Trophoblast cell (in vitro differentiated cells and primary cell): Measurements from ENCODE around the gene LECT2.
A peak's percentile ranks its signal among the peaks of the same experiment; 100 is the strongest.

Experiments used
- DNase-seq, 2 donors: peaks; one replicate each; pipeline ENCODE4 v3.0.0-alpha.2; 2016
- H2AFZ ChIP-seq: 2 replicates; pipeline ENCODE4 v1.6.1; 2013; ENCODE audit warnings: low read length, moderate library complexity, mild to moderate bottlenecking; ENCODE audit not compliant: insufficient read depth, poor library complexity
- H2AK5ac ChIP-seq: 2 replicates; pipeline ENCODE4 v1.6.1; 2013; ENCODE audit warnings: mild to moderate bottlenecking, low read length
- H2BK120ac ChIP-seq: 2 replicates; pipeline ENCODE4 v1.6.1; 2013; ENCODE audit warnings: low read length, mild to moderate bottlenecking, moderate library complexity; ENCODE audit not compliant: insufficient read depth, poor library complexity
- H2BK12ac ChIP-seq: 2 replicates; pipeline ENCODE4 v1.6.1; 2013; ENCODE audit warnings: mild to moderate bottlenecking, low read length, moderate library complexity
- H2BK5ac ChIP-seq: 2 replicates; pipeline ENCODE4 v1.6.1; 2013; ENCODE audit warnings: low read length, low read depth, moderate library complexity, mild to moderate bottlenecking; ENCODE audit not compliant: poor library complexity
- H3K14ac ChIP-seq: 2 replicates; pipeline ENCODE4 v1.6.1; 2013; ENCODE audit warnings: mild to moderate bottlenecking, low read length
- H3K18ac ChIP-seq: 2 replicates; pipeline ENCODE4 v1.6.1; 2013; ENCODE audit warnings: mild to moderate bottlenecking, low read length
- H3K23ac ChIP-seq: 2 replicates; pipeline ENCODE4 v1.6.1; 2013; ENCODE audit warnings: low read length
- H3K27ac ChIP-seq: 2 replicates; pipeline ENCODE4 v1.5.1; 2013; ENCODE audit warnings: low read depth, mild to moderate bottlenecking, inconsistent platforms, low read length, moderate library complexity
- H3K27me3 ChIP-seq: 2 replicates; pipeline ENCODE4 v1.6.1; 2013; ENCODE audit warnings: inconsistent platforms, mild to moderate bottlenecking, low read length, moderate library complexity; ENCODE audit not compliant: insufficient read depth
- H3K36me3 ChIP-seq, 2 experiments: 1 replicate in 1 of 2; 2 replicates in 1 of 2; pipeline ENCODE4 v1.6.1; 2013; ENCODE audit warnings: low read length in 2 of 2, mild to moderate bottlenecking in 2 of 2, moderate library complexity in 1 of 2; ENCODE audit not compliant: insufficient read depth in 2 of 2, control insufficient read depth in 1 of 2
- H3K4ac ChIP-seq: 2 replicates; pipeline ENCODE4 v1.6.1; 2013; ENCODE audit warnings: low read depth, mild to moderate bottlenecking, low read length, moderate library complexity
- H3K4me1 ChIP-seq, 2 experiments: 1 replicate in 1 of 2; 2 replicates in 1 of 2; pipeline ENCODE4 v1.6.1; 2013; ENCODE audit warnings: low read length in 2 of 2, mild to moderate bottlenecking in 2 of 2, moderate library complexity in 1 of 2; ENCODE audit not compliant: insufficient read depth in 2 of 2, control insufficient read depth in 1 of 2
- H3K4me2 ChIP-seq: 2 replicates; pipeline ENCODE4 v1.6.1; 2013; ENCODE audit warnings: inconsistent platforms, mild to moderate bottlenecking, low read length, moderate library complexity
- H3K4me3 ChIP-seq: 2 replicates; pipeline ENCODE4 v1.5.1; 2013; ENCODE audit warnings: mild to moderate bottlenecking, low read depth, low read length, inconsistent platforms
- H3K79me1 ChIP-seq: one replicate; pipeline ENCODE4 v1.6.1; 2013; ENCODE audit warnings: low read length
- H3K79me2 ChIP-seq: 2 replicates; pipeline ENCODE4 v1.6.1; 2013; ENCODE audit warnings: low read length, mild to moderate bottlenecking; ENCODE audit not compliant: control insufficient read depth, insufficient read depth, poor library complexity
- H3K9ac ChIP-seq: 2 replicates; pipeline ENCODE4 v1.6.1; 2013; ENCODE audit warnings: mild to moderate bottlenecking, low read length
- H3K9me3 ChIP-seq: 2 replicates; pipeline ENCODE4 v1.6.1; 2013; ENCODE audit warnings: low read depth, mild to moderate bottlenecking, control low read depth, inconsistent platforms, low read length; ENCODE audit not compliant: insufficient read depth
- H4K12ac ChIP-seq: 2 replicates; pipeline ENCODE4 v1.6.1; 2013; ENCODE audit warnings: low read depth, mild to moderate bottlenecking, low read length, moderate library complexity
- H4K8ac ChIP-seq: 2 replicates; pipeline ENCODE4 v1.6.1; 2013; ENCODE audit warnings: low read depth, mild to moderate bottlenecking, low read length, moderate library complexity
- H4K91ac ChIP-seq: one replicate; pipeline ENCODE4 v1.6.1; 2013; ENCODE audit warnings: low read depth, mild to moderate bottlenecking, low read length, moderate library complexity
- WGBS: extraction: QIAGEN DNeasy Blood & Tissue Kit; methylation state at CpG from one replicate; pipeline ENCODE4 v1.1.7; 2013; ENCODE audit warnings: missing lambda C conversion rate; ENCODE audit not compliant: insufficient read length, insufficient coverage; ENCODE audit errors: extremely low coverage; 5-methylcytosine and 5-hydroxymethylcytosine counted together

The LECT2 gene

GRCh38 chr5:135979510-135979909, 24.7 kb upstream of the LECT2 start:
- Histone ChIP-seq H2BK5ac (no peak overlapping the region), H3K27me3 (no peaks in the 10 kb centered on the region), H3K4ac (no peak overlapping the region), H3K4me2 (no peak overlapping the region), H3K79me2 (no peaks in the 10 kb centered on the region), H3K14ac (no peak overlapping the region), H3K18ac (no peak overlapping the region), H3K79me1 (no peaks in the 10 kb centered on the region), H4K91ac (no peak overlapping the region), H2AK5ac (no peak overlapping the region), H3K36me3 (no peaks in the 10 kb centered on the region), H3K27ac (no peak overlapping the region), H4K12ac (no peak overlapping the region), H3K23ac (no peak overlapping the region), H3K4me1 (no peaks in the 10 kb centered on the region), H3K9me3 (no peaks in the 10 kb centered on the region), H3K4me3 (no peak overlapping the region), H2AFZ (no peak overlapping the region), H3K9ac (no peak overlapping the region), H2BK12ac (no peak overlapping the region), H4K8ac (no peak overlapping the region), H2BK120ac (no peak overlapping the region)
- no CpG with 5 or more reads among the region's 1 CpG for WGBS
- DNase-seq, result peak in 1 of 2 donors; percentile 27

GRCh38 chr5:135978993-135979392, 24.2 kb upstream of the LECT2 start:
- Histone ChIP-seq H4K8ac (no peak overlapping the region), H2BK12ac (no peak overlapping the region), H3K23ac (no peak overlapping the region), H2BK5ac (no peak overlapping the region), H4K91ac (no peak overlapping the region), H3K18ac (no peak overlapping the region), H2AFZ (no peak overlapping the region), H3K9me3 (no peaks in the 10 kb centered on the region), H3K79me2 (no peaks in the 10 kb centered on the region), H3K27me3 (no peaks in the 10 kb centered on the region), H3K4me3 (no peak overlapping the region), H2AK5ac (no peak overlapping the region), H3K79me1 (no peaks in the 10 kb centered on the region), H3K9ac (no peak overlapping the region), H3K4me2 (no peak overlapping the region), H2BK120ac (no peak overlapping the region), H4K12ac (no peak overlapping the region), H3K14ac (no peak overlapping the region), H3K36me3 (no peaks in the 10 kb centered on the region), H3K4ac (no peak overlapping the region), H3K27ac (no peak overlapping the region), H3K4me1 (no peaks in the 10 kb centered on the region)
- no peak for DNase-seq
- no CpG with 5 or more reads among the region's 2 CpGs for WGBS

GRCh38 chr5:135978212-135978631, 23.4 kb upstream of the LECT2 start:
- Histone ChIP-seq H3K18ac (peak overlapping the region; percentile 30), H3K9me3 (no peaks in the 10 kb centered on the region), H3K79me1 (no peaks in the 10 kb centered on the region), H3K79me2 (no peaks in the 10 kb centered on the region), H3K4me2 (no peak overlapping the region), H3K4ac (no peak overlapping the region), H2AFZ (no peak overlapping the region), H3K27ac (no peak overlapping the region), H4K91ac (peak overlapping the region; percentile 20), H3K14ac (no peak overlapping the region), H2BK120ac (peak overlapping the region; percentile 8), H3K4me1 (peaks cover 0 to 4% of the 10 kb centered on the region in 2 experiments), H3K9ac (no peak overlapping the region), H2BK12ac (peak overlapping the region; percentile 20), H3K23ac (no peak overlapping the region), H3K27me3 (no peaks in the 10 kb centered on the region), H2BK5ac (no peak overlapping the region), H3K4me3 (no peak overlapping the region), H4K8ac (no peak overlapping the region), H2AK5ac (no peak overlapping the region), H3K36me3 (no peaks in the 10 kb centered on the region), H4K12ac (no peak overlapping the region)
- no peak for DNase-seq
- no CpG with 5 or more reads among the region's 4 CpGs for WGBS

- Histone ChIP-seq H2BK12ac (peak overlapping the region; percentile 20), H3K14ac (no peak overlapping the region), H2AFZ (no peak overlapping the region), H3K4me3 (no peak overlapping the region), H3K79me2 (no peaks in the 10 kb centered on the region), H4K12ac (no peak overlapping the region), H2AK5ac (no peak overlapping the region), H3K36me3 (no peaks in the 10 kb centered on the region), H2BK5ac (no peak overlapping the region), H3K18ac (no peak overlapping the region), H3K4me1 (peaks cover 0 to 4% of the 10 kb centered on the region in 2 experiments), H3K79me1 (no peaks in the 10 kb centered on the region), H2BK120ac (no peak overlapping the region), H3K9ac (no peak overlapping the region), H4K8ac (no peak overlapping the region), H3K4ac (no peak overlapping the region), H3K23ac (no peak overlapping the region), H3K27ac (no peak overlapping the region), H3K4me2 (no peak overlapping the region), H3K27me3 (no peaks in the 10 kb centered on the region), H3K9me3 (no peaks in the 10 kb centered on the region), H4K91ac (peak overlapping the region; percentile 20)
- peak; percentile 81 to 89 for DNase-seq
- no CpG with 5 or more reads among the region's 17 CpGs for WGBS
Measured at GRCh38 chr5:135977375-135977928, 22.7 kb upstream of the LECT2 start.
